HEK293 (cell line): ENCODE results near the gene ALOXE3.

Experiments used
- CTCF ChIP-seq: fragments of 450-650 bp; formaldehyde crosslinking; IDR thresholded peaks from 2 replicates; pipeline ENCODE4 v1.5.1; 2016; ENCODE audit warnings: missing biosample characterization, missing genetic modification characterization
- OVOL3 ChIP-seq: fragments of 450-650 bp; formaldehyde crosslinking; IDR thresholded peaks from 2 replicates; pipeline ENCODE4 v1.5.1; 2016; ENCODE audit warnings: missing biosample characterization, missing genetic modification characterization
- REST ChIP-seq: fragments of 450-650 bp; formaldehyde crosslinking; IDR thresholded peaks from 2 replicates; pipeline ENCODE4 v1.5.1; 2016; ENCODE audit warnings: missing biosample characterization, missing genetic modification characterization
- SP2 ChIP-seq: fragments of 450-650 bp; formaldehyde crosslinking; IDR thresholded peaks from 2 replicates; pipeline ENCODE4 v1.5.1; 2016; ENCODE audit warnings: missing biosample characterization, missing genetic modification characterization
- YY1 ChIP-seq: fragments of 450-650 bp; formaldehyde crosslinking; IDR thresholded peaks from 2 replicates; pipeline ENCODE4 v1.5.1; 2018; ENCODE audit warnings: missing biosample characterization, missing genetic modification characterization
- ZBTB21 ChIP-seq: fragments of 450-650 bp; formaldehyde crosslinking; IDR thresholded peaks from 2 replicates; pipeline ENCODE4 v1.5.1; 2017; ENCODE audit warnings: missing biosample characterization, missing genetic modification characterization
- ZBTB26 ChIP-seq: fragments of 450-650 bp; formaldehyde crosslinking; optimal IDR thresholded peaks from 2 replicates; pipeline ENCODE3; 2016; ENCODE audit warnings: missing biosample characterization, mild to moderate bottlenecking, missing genetic modification characterization
- ZFP69B ChIP-seq: fragments of 450-650 bp; formaldehyde crosslinking; IDR thresholded peaks from 2 replicates; pipeline ENCODE4 v1.5.1; 2016; ENCODE audit warnings: missing biosample characterization, missing genetic modification characterization
- ZNF133 ChIP-seq: fragments of 450-650 bp; formaldehyde crosslinking; IDR thresholded peaks from 2 replicates; pipeline ENCODE4 v1.5.1; 2016; ENCODE audit warnings: missing biosample characterization, missing genetic modification characterization
- ZNF366 ChIP-seq: fragments of 450-650 bp; formaldehyde crosslinking; conservative IDR thresholded peaks from 2 replicates; pipeline ENCODE4 v1.5.1; 2016; ENCODE audit warnings: missing biosample characterization, missing genetic modification characterization
- ZNF423 ChIP-seq: fragments of 450-650 bp; formaldehyde crosslinking; IDR thresholded peaks from 2 replicates; pipeline ENCODE4 v1.5.1; 2016; ENCODE audit warnings: missing biosample characterization, missing genetic modification characterization
- ZNF660 ChIP-seq: fragments of 450-650 bp; IDR thresholded peaks from 2 replicates; pipeline ENCODE4 v1.5.1; 2018; ENCODE audit warnings: missing biosample characterization, mild to moderate bottlenecking, missing genetic modification characterization
- ZSCAN23 ChIP-seq: fragments of 450-650 bp; formaldehyde crosslinking; IDR thresholded peaks from 2 replicates; pipeline ENCODE4 v1.5.1; 2016; ENCODE audit warnings: missing biosample characterization, missing genetic modification characterization

GRCh38 chr17:8079291-8080207, 38.8 kb downstream of the ALOXE3 start:
- peak; percentile 53; the same call in 1 of the 2 replicates for TF ChIP-seq OVOL3 (tag by site-specific recombination)
- peak; percentile 76 for TF ChIP-seq ZNF660 (tag by site-specific recombination)
- TF ChIP-seq CTCF (tag by site-specific recombination) = peak; percentile 99
- peak; percentile 12; the same call in 1 of the 2 replicates for TF ChIP-seq SP2 (tag by site-specific recombination)
- no peak; the same call in none of the 2 replicates for TF ChIP-seq YY1
- TF ChIP-seq ZNF366 (tag by site-specific recombination) = 0 out of 2 replicates have a peak, but pooled peaks have one; percentile 16
- peak; percentile 27; the same call in 1 of the 2 replicates for TF ChIP-seq ZFP69B (tag by site-specific recombination)
- 0 out of 2 replicates have a peak, but pooled peaks have one; percentile 26 for TF ChIP-seq REST (tag by site-specific recombination)
- no peak for TF ChIP-seq ZNF133 (tag by site-specific recombination)
- TF ChIP-seq ZNF423 (tag by site-specific recombination) = no peak
- TF ChIP-seq ZBTB21 (tag by site-specific recombination) = 0 out of 2 replicates have a peak, but pooled peaks have one; percentile 10
- TF ChIP-seq ZBTB26 = peak; percentile 92
- TF ChIP-seq ZSCAN23 (tag by site-specific recombination) = no peak
